Lower lobe of right lung (tissue), 2 donors: ENCODE results near the gene NOX4. TPM values are rescaled to one million over a fixed set of nuclear protein-coding genes. Genes with fewer than 3 reads are reported as not detected.
"Not testable (repeated sequence)": the region's sequence is repeated elsewhere in the genome, so short reads cannot be mapped to it uniquely, and the experiment has no call there.

Experiments used
- ATAC-seq, 2 donors: fragments of 200-7000 bp; cut with Tn5 transposase; one replicate each; pipeline ENCODE4 v1.9.1; 2020 to 2022; ENCODE audit warnings: mild to moderate bottlenecking in 2 of 2, moderate library complexity in 2 of 2
- DNase-seq: peaks from one replicate; pipeline ENCODE4 v3.0.0-alpha.2; 2020
- H3K27ac ChIP-seq: fragments of 200-600 bp; one replicate; pipeline ENCODE4 v1.8.0; 2022
- H3K27me3 ChIP-seq: fragments of 200-600 bp; one replicate; pipeline ENCODE4 v1.8.0; 2022; ENCODE audit warnings: low read depth
- H3K36me3 ChIP-seq: fragments of 200-600 bp; one replicate; pipeline ENCODE4 v1.8.0; 2022; ENCODE audit warnings: mild to moderate bottlenecking
- H3K4me1 ChIP-seq: fragments of 200-600 bp; one replicate; pipeline ENCODE4 v1.8.0; 2022
- H3K4me3 ChIP-seq: fragments of 200-600 bp; one replicate; pipeline ENCODE4 v1.8.0; 2022; ENCODE audit warnings: mild to moderate bottlenecking
- H3K9me3 ChIP-seq: fragments of 200-600 bp; one replicate; pipeline ENCODE4 v1.8.0; 2022
- CTCF ChIP-seq: fragments of 200-600 bp; IDR thresholded peaks from one replicate; pipeline ENCODE4 v1.8.0; 2022; ENCODE audit warnings: antibody characterized with exemption, mild to moderate bottlenecking
- intact Hi-C: fragments of 100-400 bp; cut with DNase I; formaldehyde crosslinking; loops from one replicate; pipeline ENCODE4 v1.11.0; 2022
- total RNA-seq: library from RNA; stranded (reverse); fragmentation: NEBNext Ultra II Directional; extraction: Animal tissue kit (Norgen Biotek cat#: 25700); gene quantifications from one replicate; pipeline ENCODE4 v1.2.1, GENCODE V29; 2021
- donor health status: DM: no; HTN: yes; CAD: no; lungs with severe emphysema.

Gene NOX4
- total RNA-seq, 1 donor from 2014 or later, result 4.3 TPM

- intact Hi-C loops, H3K36me3 ChIP-seq, DNase-seq, H3K27me3 ChIP-seq, H3K27ac ChIP-seq, ATAC-seq, H3K4me1 ChIP-seq, H3K9me3 ChIP-seq, H3K4me3 ChIP-seq: not testable (repeated sequence)
Measured at GRCh38 chr11:89338073-89338472, 153.1 kb downstream of the NOX4 start.

- intact Hi-C loops, DNase-seq, H3K36me3 ChIP-seq, ATAC-seq, H3K4me3 ChIP-seq, H3K9me3 ChIP-seq, H3K27ac ChIP-seq, H3K4me1 ChIP-seq, H3K27me3 ChIP-seq: not testable (repeated sequence)
Measured at GRCh38 chr11:89337100-89337650, 154.0 kb downstream of the NOX4 start.

GRCh38 chr11:89333704-89334103 lies 157.5 kb downstream of the NOX4 start:
- H3K4me1 ChIP-seq, DNase-seq, H3K4me3 ChIP-seq, ATAC-seq, H3K36me3 ChIP-seq, H3K27ac ChIP-seq, H3K9me3 ChIP-seq, H3K27me3 ChIP-seq, intact Hi-C loops: not testable (repeated sequence)
- TF ChIP-seq CTCF, result peak; percentile 35

GRCh38 chr11:89331940-89332339 lies 159.2 kb downstream of the NOX4 start:
- ATAC-seq, H3K27ac ChIP-seq, DNase-seq, H3K4me3 ChIP-seq, H3K4me1 ChIP-seq, intact Hi-C loops, H3K36me3 ChIP-seq, H3K27me3 ChIP-seq, H3K9me3 ChIP-seq: not testable (repeated sequence)

GRCh38 chr11:89327885-89328284 lies 163.3 kb downstream of the NOX4 start:
- no peak overlapping the region for H3K27ac ChIP-seq
- no peak overlapping the region for H3K4me3 ChIP-seq
- DNase-seq (no peak), ATAC-seq (no peak)
- no peaks in the 10 kb centered on the region for H3K4me1 ChIP-seq
- TF ChIP-seq CTCF, result no peak
- H3K9me3 ChIP-seq, result no peaks in the 10 kb centered on the region
- no peaks in the 10 kb centered on the region for H3K27me3 ChIP-seq
- intact Hi-C loops, result no loop called here
- H3K36me3 ChIP-seq, result no peaks in the 10 kb centered on the region

GRCh38 chr11:89321401-89321800 lies 169.8 kb downstream of the NOX4 start:
- no peak overlapping the region for H3K27ac ChIP-seq
- ATAC-seq (no peak), DNase-seq (no peak)
- H3K4me1 ChIP-seq, result no peaks in the 10 kb centered on the region
- intact Hi-C loops, result no loop called here
- no peaks in the 10 kb centered on the region for H3K9me3 ChIP-seq
- H3K36me3 ChIP-seq, result no peaks in the 10 kb centered on the region
- TF ChIP-seq CTCF, result no peak
- H3K4me3 ChIP-seq, result no peak overlapping the region
- H3K27me3 ChIP-seq, result no peaks in the 10 kb centered on the region

GRCh38 chr11:89310607-89311006 lies 180.6 kb downstream of the NOX4 start:
- H3K4me1 ChIP-seq, H3K27me3 ChIP-seq, DNase-seq, H3K36me3 ChIP-seq, H3K27ac ChIP-seq, ATAC-seq, H3K4me3 ChIP-seq, intact Hi-C loops, H3K9me3 ChIP-seq: not testable (repeated sequence)

GRCh38 chr11:89309321-89309985 lies 181.7 kb downstream of the NOX4 start:
- ATAC-seq, H3K27ac ChIP-seq, H3K36me3 ChIP-seq, H3K9me3 ChIP-seq, H3K4me1 ChIP-seq, intact Hi-C loops, H3K27me3 ChIP-seq, DNase-seq, H3K4me3 ChIP-seq: not testable (repeated sequence)

- DNase-seq, H3K9me3 ChIP-seq, H3K36me3 ChIP-seq, intact Hi-C loops, H3K4me1 ChIP-seq, ATAC-seq, H3K27ac ChIP-seq, H3K27me3 ChIP-seq, H3K4me3 ChIP-seq: not testable (repeated sequence)
Measured at GRCh38 chr11:89308272-89308671, 182.9 kb downstream of the NOX4 start.

GRCh38 chr11:89303029-89303428 lies 188.1 kb downstream of the NOX4 start:
- H3K4me3 ChIP-seq, H3K27me3 ChIP-seq, H3K36me3 ChIP-seq, H3K27ac ChIP-seq, DNase-seq, H3K4me1 ChIP-seq, intact Hi-C loops, ATAC-seq, H3K9me3 ChIP-seq: not testable (repeated sequence)

GRCh38 chr11:89295023-89295422 lies 196.2 kb downstream of the NOX4 start:
- DNase-seq, H3K36me3 ChIP-seq, H3K27ac ChIP-seq, H3K4me1 ChIP-seq, H3K27me3 ChIP-seq, H3K9me3 ChIP-seq, ATAC-seq, H3K4me3 ChIP-seq, intact Hi-C loops: not testable (repeated sequence)
